Naive B cell (primary cell): ENCODE results near the gene RMI2. TPM values are rescaled to one million over a fixed set of nuclear protein-coding genes. Genes with fewer than 3 reads are reported as not detected.
"Not testable (repeated sequence)": the region's sequence is repeated elsewhere in the genome, so short reads cannot be mapped to it uniquely, and the experiment has no call there.

Experiments used
- ATAC-seq, 2 donors: fragments of 150-1000 bp; cut with Tn5 transposase; 2 replicates each; pipeline ENCODE4 v1.10.0; 2021; ENCODE audit warnings: low read depth in 2 of 2, mild to moderate bottlenecking in 2 of 2, moderate library complexity in 2 of 2
- DNase-seq: peaks from one replicate; pipeline ENCODE4 v3.0.0; 2022
- H3K27ac Mint-ChIP-seq, 6 donors: one replicate each; pipeline ENCODE4 v1.8.0; 2020 to 2022; ENCODE audit warnings: mild to moderate bottlenecking in 6 of 6, mixed read lengths in 6 of 6, moderate library complexity in 5 of 6, inconsistent platforms in 2 of 6
- H3K27me3 Mint-ChIP-seq, 3 donors: one replicate each; pipeline ENCODE4 v1.8.0; 2021 to 2022; ENCODE audit warnings: mixed read lengths in 3 of 3, mild to moderate bottlenecking in 1 of 3
- H3K36me3 Mint-ChIP-seq, 2 donors: one replicate each; pipeline ENCODE4 v1.8.0; 2020 to 2022; ENCODE audit warnings: mixed read lengths in 2 of 2, inconsistent platforms in 1 of 2, mild to moderate bottlenecking in 1 of 2
- H3K4me1 Mint-ChIP-seq, 3 donors: one replicate each; pipeline ENCODE4 v1.8.0; 2020 to 2022; ENCODE audit warnings: mixed read lengths in 3 of 3, inconsistent platforms in 1 of 3, mild to moderate bottlenecking in 1 of 3, moderate library complexity in 1 of 3
- H3K4me3 Mint-ChIP-seq, 8 donors: one replicate each; pipeline ENCODE4 v1.8.0; 2020 to 2022; ENCODE audit warnings: mild to moderate bottlenecking in 8 of 8, mixed read lengths in 8 of 8, moderate library complexity in 8 of 8, inconsistent platforms in 2 of 8
- H3K9me3 Mint-ChIP-seq, 7 donors: one replicate each; pipeline ENCODE4 v1.8.0; 2020 to 2022; ENCODE audit warnings: mixed read lengths in 7 of 7, mild to moderate bottlenecking in 5 of 7, inconsistent platforms in 2 of 7, moderate library complexity in 1 of 7
- polyA plus RNA-seq, 6 donors: library from polyadenylated mRNA; unstranded; fragments of 300-500 nt; fragmentation: Illumina TruSeq; gene quantifications; one replicate each; pipeline ENCODE4 v1.2.3, GENCODE V29; 2021; ENCODE audit warnings: low read depth in 6 of 6

Gene RMI2
- polyA plus RNA-seq, 6 donors from 2014 or later, result 18.1 to 38.3 (median 30.0) TPM

- no peaks in the 10 kb centered on the region for H3K36me3 Mint-ChIP-seq
- peak; percentile 43 for DNase-seq
- ATAC-seq, result peak in 1 of 2 donors; percentile 25
- H3K27ac Mint-ChIP-seq, result peak overlapping the region in 3 of 6 donors; percentile 25 to 58 (median 57)
- H3K4me1 Mint-ChIP-seq, result peaks cover 43 to 61% (median 45%) of the 10 kb centered on the region in 3 donors
- H3K4me3 Mint-ChIP-seq, result peak overlapping the region in 4 of 8 donors; percentile 6 to 33 (median 22)
- H3K27me3 Mint-ChIP-seq, result peaks cover 16 to 43% (median 27%) of the 10 kb centered on the region in 3 donors
- no peaks in the 10 kb centered on the region for H3K9me3 Mint-ChIP-seq
These were observed 11.5 kb downstream of the RMI2 start for GRCh38 chr16:11356573-11357331.

- DNase-seq (no peak), ATAC-seq (no peak)
- Mint-ChIP-seq H3K27ac (no peak overlapping the region), H3K4me1 (peaks cover 55 to 73% (median 58%) of the 10 kb centered on the region in 3 donors), H3K4me3 (no peak overlapping the region), H3K36me3 (no peaks in the 10 kb centered on the region), H3K9me3 (no peaks in the 10 kb centered on the region), H3K27me3 (peaks cover 23 to 56% (median 30%) of the 10 kb centered on the region in 3 donors)
These were observed 13.3 kb downstream of the RMI2 start for GRCh38 chr16:11358531-11358930.

- Mint-ChIP-seq H3K9me3 (no peaks in the 10 kb centered on the region), H3K36me3 (no peaks in the 10 kb centered on the region), H3K4me1 (peaks cover 51 to 67% (median 53%) of the 10 kb centered on the region in 3 donors), H3K4me3 (peak overlapping the region in 1 of 8 donors; percentile 41), H3K27me3 (peaks cover 23 to 58% (median 32%) of the 10 kb centered on the region in 3 donors), H3K27ac (no peak overlapping the region)
- no peak for DNase-seq
- ATAC-seq, result no peak
These were observed 14.1 kb downstream of the RMI2 start for GRCh38 chr16:11359370-11359769.

GRCh38 chr16:11360641-11361373 is 15.5 kb downstream of the RMI2 start:
- H3K4me1 Mint-ChIP-seq, result peaks cover 43 to 59% (median 47%) of the 10 kb centered on the region in 3 donors
- peak overlapping the region in 4 of 8 donors; percentile 64 to 90 (median 86) for H3K4me3 Mint-ChIP-seq
- H3K27me3 Mint-ChIP-seq, result peaks cover 23 to 58% (median 40%) of the 10 kb centered on the region in 3 donors
- no peaks in the 10 kb centered on the region for H3K36me3 Mint-ChIP-seq
- H3K9me3 Mint-ChIP-seq, result no peaks in the 10 kb centered on the region
- ATAC-seq (no peak), DNase-seq (no peak)
- H3K27ac Mint-ChIP-seq, result no peak overlapping the region

GRCh38 chr16:11361701-11362451 is 16.6 kb downstream of the RMI2 start:
- peak overlapping the region in 5 of 6 donors; percentile 24 to 83 (median 76) for H3K27ac Mint-ChIP-seq
- peak overlapping the region; percentile 64 to 90 (median 80) for H3K4me3 Mint-ChIP-seq
- DNase-seq (peak; percentile 38), ATAC-seq (peak; percentile 65 to 68)
- no peaks in the 10 kb centered on the region for H3K36me3 Mint-ChIP-seq
- H3K4me1 Mint-ChIP-seq, result peaks cover 39 to 49% (median 40%) of the 10 kb centered on the region in 3 donors
- no peaks in the 10 kb centered on the region for H3K9me3 Mint-ChIP-seq
- H3K27me3 Mint-ChIP-seq, result peaks cover 24 to 55% (median 41%) of the 10 kb centered on the region in 3 donors

- no peak overlapping the region for H3K4me3 Mint-ChIP-seq
- peak overlapping the region in 2 of 6 donors; percentile 52 to 69 for H3K27ac Mint-ChIP-seq
- ATAC-seq (no peak), DNase-seq (no peak)
- H3K27me3 Mint-ChIP-seq, result peaks cover 32 to 48% (median 47%) of the 10 kb centered on the region in 3 donors
- peaks cover 0 to 4% of the 10 kb centered on the region in 2 donors for H3K36me3 Mint-ChIP-seq
- no peaks in the 10 kb centered on the region for H3K9me3 Mint-ChIP-seq
- H3K4me1 Mint-ChIP-seq, result peaks cover 39 to 49% (median 44%) of the 10 kb centered on the region in 3 donors
These were observed 18.6 kb downstream of the RMI2 start for GRCh38 chr16:11363927-11364258.

- peak overlapping the region in 1 of 8 donors; percentile 2 for H3K4me3 Mint-ChIP-seq
- peaks cover 0 to 4% of the 10 kb centered on the region in 2 donors for H3K36me3 Mint-ChIP-seq
- DNase-seq (no peak), ATAC-seq (no peak)
- peak overlapping the region in 1 of 6 donors; percentile 71 for H3K27ac Mint-ChIP-seq
- H3K4me1 Mint-ChIP-seq, result peaks cover 38 to 56% (median 41%) of the 10 kb centered on the region in 3 donors
- no peaks in the 10 kb centered on the region for H3K9me3 Mint-ChIP-seq
- peaks cover 16 to 25% (median 17%) of the 10 kb centered on the region in 3 donors for H3K27me3 Mint-ChIP-seq
These were observed 22.2 kb downstream of the RMI2 start for GRCh38 chr16:11367483-11367906.

GRCh38 chr16:11370084-11370931 is 25.0 kb downstream of the RMI2 start:
- DNase-seq (peak; percentile 87), ATAC-seq (peak; percentile 98)
- Mint-ChIP-seq H3K4me1 (peaks cover 25 to 37% (median 27%) of the 10 kb centered on the region in 3 donors), H3K36me3 (peaks cover 0 to 4% of the 10 kb centered on the region in 2 donors), H3K27me3 (peaks cover 7 to 18% (median 9%) of the 10 kb centered on the region in 3 donors), H3K9me3 (no peaks in the 10 kb centered on the region), H3K4me3 (peak overlapping the region in 7 of 8 donors; percentile 38 to 73 (median 57)), H3K27ac (peak overlapping the region; percentile 82 to 98 (median 94))

- H3K27me3 Mint-ChIP-seq, result peaks cover 7 to 13% (median 9%) of the 10 kb centered on the region in 3 donors
- H3K27ac Mint-ChIP-seq, result peak overlapping the region; percentile 82 to 98 (median 94)
- not testable (repeated sequence) for ATAC-seq, H3K9me3 Mint-ChIP-seq, H3K36me3 Mint-ChIP-seq
- peak overlapping the region in 6 of 8 donors; percentile 41 to 73 (median 59) for H3K4me3 Mint-ChIP-seq
- peaks cover 21 to 37% (median 27%) of the 10 kb centered on the region in 3 donors for H3K4me1 Mint-ChIP-seq
- DNase-seq, result peak; percentile 25
These were observed 25.6 kb downstream of the RMI2 start for GRCh38 chr16:11370932-11371279.

GRCh38 chr16:11372073-11372828 is 27.0 kb downstream of the RMI2 start:
- no peak for DNase-seq
- Mint-ChIP-seq H3K4me1 (peaks cover 21 to 37% (median 25%) of the 10 kb centered on the region in 3 donors), H3K27me3 (peaks cover 4 to 7% (median 4%) of the 10 kb centered on the region in 3 donors), H3K27ac (peak overlapping the region in 5 of 6 donors; percentile 82 to 98 (median 94)), H3K36me3 (peaks cover 0 to 4% of the 10 kb centered on the region in 2 donors), H3K9me3 (no peaks in the 10 kb centered on the region), H3K4me3 (peak overlapping the region in 4 of 8 donors; percentile 6 to 61 (median 41))
- ATAC-seq, result no peak

- H3K9me3 Mint-ChIP-seq, result no peaks in the 10 kb centered on the region
- H3K4me3 Mint-ChIP-seq, result no peak overlapping the region
- peaks cover 21 to 33% (median 21%) of the 10 kb centered on the region in 3 donors for H3K4me1 Mint-ChIP-seq
- no peaks in the 10 kb centered on the region for H3K36me3 Mint-ChIP-seq
- peak overlapping the region in 1 of 6 donors; percentile 98 for H3K27ac Mint-ChIP-seq
- no peak for DNase-seq
- peaks cover 0 to 4% (median 0%) of the 10 kb centered on the region in 3 donors for H3K27me3 Mint-ChIP-seq
- ATAC-seq, result no peak
These were observed 27.6 kb downstream of the RMI2 start for GRCh38 chr16:11372829-11373306.
